PC-3 (cell line): ENCODE data around the gene RAB40C.

Source experiments
- CTCF ChIP-seq: fragments of 300-600 bp; sonication (generic); conservative IDR thresholded peaks from 2 replicates; pipeline ENCODE4 v1.5.1; 2017; ENCODE audit warnings: antibody characterized with exemption, low read depth, mild to moderate bottlenecking, low read length
- EZH2 ChIP-seq: fragments of 300-600 bp; sonication (generic); IDR thresholded peaks from one replicate; pipeline ENCODE4 v1.6.1; 2017; ENCODE audit warnings: antibody characterized with exemption, mild to moderate bottlenecking, low read length; ENCODE audit not compliant: unreplicated experiment

GRCh38 chr16:638034-638543 lies 48.2 kb downstream of the RAB40C start:
- TF ChIP-seq CTCF: no peak
- TF ChIP-seq EZH2: no peak
